ENCODE measurements around the gene ZNF428.
"Not testable (repeated sequence)": the region's sequence is repeated elsewhere in the genome, so short reads cannot be mapped to it uniquely, and the experiment has no call there.

The ZNF428 gene

GRCh38 chr19:43616306-43616705 is 3.1 kb downstream of the ZNF428 start:
- DNase-seq, result no peak

GRCh38 chr19:43612374-43612773 is 7.1 kb downstream of the ZNF428 start:
- no peak for DNase-seq

- DNase-seq, result no peak
Observed at GRCh38 chr19:43611788-43612187, 7.6 kb downstream of the ZNF428 start, which contains the start of gene SRRM5. SRRM5 (plus strand) TSS chr19:43612088; CDS start chr19:43612122, 34 bp downstream.

- no peak for DNase-seq
Observed at GRCh38 chr19:43610493-43610892, 8.9 kb downstream of the ZNF428 start.

- no peak for DNase-seq
Observed at GRCh38 chr19:43609872-43610271, 9.6 kb downstream of the ZNF428 start.

GRCh38 chr19:43607238-43608205 is 11.9 kb downstream of the ZNF428 start:
- no peak for DNase-seq

- no peak for DNase-seq
Observed at GRCh38 chr19:43606569-43607229, 12.7 kb downstream of the ZNF428 start.

- no peak for DNase-seq
Observed at GRCh38 chr19:43605875-43606568, 13.4 kb downstream of the ZNF428 start.

- not testable (repeated sequence) for DNase-seq
Observed at GRCh38 chr19:43600326-43600725, 19.1 kb downstream of the ZNF428 start.

- no peak for DNase-seq
Observed at GRCh38 chr19:43599635-43600295, 19.7 kb downstream of the ZNF428 start.

- DNase-seq, result no peak
Observed at GRCh38 chr19:43598445-43599240, 20.8 kb downstream of the ZNF428 start.

- no peak for DNase-seq
Observed at GRCh38 chr19:43597876-43598275, 21.6 kb downstream of the ZNF428 start.

GRCh38 chr19:43596842-43597461 is 22.5 kb downstream of the ZNF428 start:
- DNase-seq, result no peak

GRCh38 chr19:43595999-43596841 is 23.2 kb downstream of the ZNF428 start, which contains the start of the genes IRGQ and ZNF576:
IRGQ (minus strand) TSS chr19:43596134; CDS start chr19:43595338, 796 bp downstream.
ZNF576 (plus strand) TSS chr19:43596595; CDS start chr19:43597109, 514 bp downstream.
- peak; percentile 100 for DNase-seq

- DNase-seq, result no peak
Observed at GRCh38 chr19:43595605-43595998, 23.8 kb downstream of the ZNF428 start.

- DNase-seq, result peak; percentile 73
Observed at GRCh38 chr19:43594710-43595604, 24.5 kb downstream of the ZNF428 start.

GRCh38 chr19:43594081-43594697 is 25.2 kb downstream of the ZNF428 start:
- no peak for DNase-seq

GRCh38 chr19:43592800-43593350 is 26.6 kb downstream of the ZNF428 start:
- no peak for DNase-seq
